ENCODE data around the gene COPG1.

DNA sequence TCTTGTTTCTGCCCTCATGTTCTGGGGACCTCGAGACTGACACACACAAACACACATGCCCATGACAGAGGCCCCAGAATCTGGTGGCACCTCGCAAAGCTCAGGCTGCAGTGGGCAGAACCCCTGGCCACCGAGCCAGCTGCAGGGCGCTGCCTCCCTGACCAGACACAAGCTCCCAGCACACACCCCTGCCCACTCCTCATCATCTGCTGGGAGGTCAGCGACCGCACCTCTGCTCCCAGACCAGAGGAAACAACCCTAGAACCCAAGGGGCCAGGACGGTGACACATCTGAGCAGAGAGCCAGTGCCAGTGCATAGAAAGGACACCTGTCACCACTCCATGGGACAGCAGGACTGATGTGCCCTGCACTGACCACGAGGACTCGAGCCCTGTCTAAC is 72.5 kb downstream of the COPG1 start:
- TF ChIP-seq, protein P1, sequence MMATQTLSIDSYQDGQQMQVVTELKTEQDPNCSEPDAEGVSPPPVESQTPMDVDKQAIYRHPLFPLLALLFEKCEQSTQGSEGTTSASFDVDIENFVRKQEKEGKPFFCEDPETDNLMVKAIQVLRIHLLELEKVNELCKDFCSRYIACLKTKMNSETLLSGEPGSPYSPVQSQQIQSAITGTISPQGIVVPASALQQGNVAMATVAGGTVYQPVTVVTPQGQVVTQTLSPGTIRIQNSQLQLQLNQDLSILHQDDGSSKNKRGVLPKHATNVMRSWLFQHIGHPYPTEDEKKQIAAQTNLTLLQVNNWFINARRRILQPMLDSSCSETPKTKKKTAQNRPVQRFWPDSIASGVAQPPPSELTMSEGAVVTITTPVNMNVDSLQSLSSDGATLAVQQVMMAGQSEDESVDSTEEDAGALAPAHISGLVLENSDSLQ (IDR thresholded peaks at IDR 0.05): no peak
- TF ChIP-seq SP1 (IDR thresholded peaks at IDR 0.05) (no peak), TARDBP (IDR thresholded peaks at IDR 0.05) (no peak), ELF4 (IDR thresholded peaks at IDR 0.05) (no peak)
